Ovary (tissue), 9 donors: ENCODE measurements around the gene SYNGAP1. TPM values are rescaled to one million over a fixed set of nuclear protein-coding genes. Genes with fewer than 3 reads are reported as not detected.

ENCODE experiments used
- DNase-seq, 5 donors: peaks; one replicate each; pipeline ENCODE4 v3.0.0-alpha.2; 2019 to 2020
- H3K27ac ChIP-seq, 2 donors: fragments of 200-600 bp; one replicate each; pipeline versions ENCODE4 v1.5.1 to v1.8.0; 2019 to 2022
- H3K27me3 ChIP-seq: fragments of 200-600 bp; one replicate; pipeline ENCODE4 v1.8.0; 2022
- H3K36me3 ChIP-seq: fragments of 200-600 bp; sonication (generic); one replicate; pipeline ENCODE4 v1.5.1; 2019
- H3K4me1 ChIP-seq: one replicate; pipeline ENCODE4 v1.8.1; 2013; ENCODE audit warnings: mild to moderate bottlenecking, moderate library complexity; ENCODE audit not compliant: insufficient read depth
- H3K4me3 ChIP-seq: fragments of 200-600 bp; sonication (generic); one replicate; pipeline ENCODE4 v1.5.1; 2017
- H3K9me3 ChIP-seq, 2 donors: fragments of 200-600 bp in 1 of 2; sonication (generic) in 1 of 2; one replicate each; pipeline versions ENCODE4 v1.5.1 to v1.8.1; 2013 to 2019; ENCODE audit warnings: mild to moderate bottlenecking in 1 of 2, moderate library complexity in 1 of 2
- EP300 ChIP-seq: sonication (generic); formaldehyde crosslinking; IDR thresholded peaks from one replicate; pipeline ENCODE4 v1.6.1; 2017; ENCODE audit warnings: antibody characterized with exemption
- POLR2A ChIP-seq: fragments of 450-650 bp; IDR thresholded peaks from one replicate; pipeline ENCODE4 v1.6.1; 2017; ENCODE audit warnings: antibody characterized with exemption, mild to moderate bottlenecking, moderate library complexity
- WGBS, 3 donors: extraction: QIAGEN DNeasy Blood & Tissue Kit in 1 of 3; methylation state at CpG; one replicate each; pipeline versions ENCODE4 v1.1.5 to v1.1.7; 2013 to 2017; 5-methylcytosine and 5-hydroxymethylcytosine counted together
- intact Hi-C, 4 donors: fragments of 100-400 bp; cut with DNase I; formaldehyde crosslinking; loops; one replicate each; pipeline versions ENCODE4 v1.11.0 to v1.15.1; 2022 to 2023
- polyA plus RNA-seq, 2 donors: library from polyadenylated mRNA; stranded (reverse); fragments of 200-250 nt in 1 of 2; fragments of 350-450 nt in 1 of 2; fragmentation: Illumina TruSeq in 1 of 2; extraction: RNeasy Lipid Tissue Mini Kit (QIAGEN cat#74804) in 1 of 2; gene quantifications; one replicate each; pipeline ENCODE4 v1.2.3, GENCODE V29; 2013 to 2014
- total RNA-seq, 7 donors: library from RNA; depleted of rRNA in 2 of 7; stranded (reverse); fragments of >200 nt in 2 of 7; fragmentation: NEBNext Ultra II Directional in 3 of 7; extraction: Animal tissue kit (Norgen Biotek cat#: 25700) in 3 of 7; gene quantifications; one replicate each; pipeline versions ENCODE4 v1.1.0 to v1.2.4, GENCODE V29; 2016 to 2023
- TF ChIP-seq, protein P1 (sequence below), 3 donors: fragments of 450-650 bp in 2 of 3; fragments of 200-600 bp in 1 of 3; IDR thresholded peaks; one replicate each; pipeline versions ENCODE4 v1.5.1 to v1.8.0; 2016 to 2022; ENCODE audit warnings: antibody characterized with exemption in 3 of 3, mild to moderate bottlenecking in 1 of 3
- donor health status: DM: no; HTN: no; CAD: no; lungs with moderate emphysema.
- donor health status: DM: no; HTN: no; CAD: no.
- donor health status: Bipolar disorder and iron deficiency.
- donor health status: DM: yes; HTN: yes; CAD: no.
- donor health status: DM: no; HTN: no; CAD: no.
- donor health status: DM: yes; HTN: yes; CAD: no.

The SYNGAP1 gene
- total and polyA plus RNA-seq, 9 donors, result 14.6 to 60.0 (median 33.5) TPM

DNA sequence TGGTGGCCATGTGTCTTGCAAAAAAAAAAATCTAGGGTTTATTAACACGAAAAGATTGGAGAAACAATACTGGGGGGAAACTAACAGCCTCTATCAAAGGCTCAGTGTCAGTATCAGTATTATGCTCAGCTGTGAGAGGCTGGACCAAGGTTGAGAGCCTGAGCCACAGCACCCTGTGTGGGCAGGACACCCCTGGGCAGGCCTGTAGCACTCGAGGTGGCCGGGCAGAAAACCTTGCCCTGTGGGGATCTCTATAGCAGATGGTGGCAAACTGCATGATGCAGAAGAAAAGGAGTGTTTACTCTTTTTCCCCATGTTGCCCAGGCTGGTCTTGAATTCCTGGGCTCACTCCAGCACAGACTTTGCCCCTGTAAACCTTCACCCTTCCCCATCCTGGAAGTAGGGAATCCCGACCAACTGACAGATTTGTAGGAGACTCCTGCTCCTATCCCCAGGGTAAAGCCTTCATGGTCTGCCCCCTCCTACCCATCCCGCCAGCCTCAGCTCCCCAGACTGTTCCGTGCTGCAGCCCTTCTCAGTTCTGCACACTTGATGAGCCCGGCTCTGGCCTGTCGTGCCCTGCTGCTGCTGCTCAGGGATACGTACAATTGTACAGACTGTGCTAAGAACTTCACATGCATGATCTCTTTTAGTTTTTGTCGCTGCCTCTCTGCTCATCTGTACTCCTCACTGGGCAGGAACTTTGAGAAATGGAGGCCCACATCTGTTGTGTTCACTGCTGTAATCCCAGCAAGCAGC, 36.3 kb upstream of the SYNGAP1 start:
- Histone ChIP-seq H3K4me1 (no peaks in the 10 kb centered on the region), H3K9me3 (no peaks in the 10 kb centered on the region), H3K36me3 (no peaks in the 10 kb centered on the region), H3K4me3 (no peak overlapping the region), H3K27ac (no peak overlapping the region), H3K27me3 (no peaks in the 10 kb centered on the region)
- intact Hi-C loops, result no loop called here
- DNase-seq, result no peak
- TF ChIP-seq POLR2A, result no peak
- TF ChIP-seq, protein P1, sequence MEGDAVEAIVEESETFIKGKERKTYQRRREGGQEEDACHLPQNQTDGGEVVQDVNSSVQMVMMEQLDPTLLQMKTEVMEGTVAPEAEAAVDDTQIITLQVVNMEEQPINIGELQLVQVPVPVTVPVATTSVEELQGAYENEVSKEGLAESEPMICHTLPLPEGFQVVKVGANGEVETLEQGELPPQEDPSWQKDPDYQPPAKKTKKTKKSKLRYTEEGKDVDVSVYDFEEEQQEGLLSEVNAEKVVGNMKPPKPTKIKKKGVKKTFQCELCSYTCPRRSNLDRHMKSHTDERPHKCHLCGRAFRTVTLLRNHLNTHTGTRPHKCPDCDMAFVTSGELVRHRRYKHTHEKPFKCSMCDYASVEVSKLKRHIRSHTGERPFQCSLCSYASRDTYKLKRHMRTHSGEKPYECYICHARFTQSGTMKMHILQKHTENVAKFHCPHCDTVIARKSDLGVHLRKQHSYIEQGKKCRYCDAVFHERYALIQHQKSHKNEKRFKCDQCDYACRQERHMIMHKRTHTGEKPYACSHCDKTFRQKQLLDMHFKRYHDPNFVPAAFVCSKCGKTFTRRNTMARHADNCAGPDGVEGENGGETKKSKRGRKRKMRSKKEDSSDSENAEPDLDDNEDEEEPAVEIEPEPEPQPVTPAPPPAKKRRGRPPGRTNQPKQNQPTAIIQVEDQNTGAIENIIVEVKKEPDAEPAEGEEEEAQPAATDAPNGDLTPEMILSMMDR (IDR thresholded peaks at IDR 0.05), result no peak
- no peak for TF ChIP-seq EP300
- 72 to 74% (median 73%) methylated on average over 10 of the region's 10 CpGs for WGBS, 3 donors

DNA sequence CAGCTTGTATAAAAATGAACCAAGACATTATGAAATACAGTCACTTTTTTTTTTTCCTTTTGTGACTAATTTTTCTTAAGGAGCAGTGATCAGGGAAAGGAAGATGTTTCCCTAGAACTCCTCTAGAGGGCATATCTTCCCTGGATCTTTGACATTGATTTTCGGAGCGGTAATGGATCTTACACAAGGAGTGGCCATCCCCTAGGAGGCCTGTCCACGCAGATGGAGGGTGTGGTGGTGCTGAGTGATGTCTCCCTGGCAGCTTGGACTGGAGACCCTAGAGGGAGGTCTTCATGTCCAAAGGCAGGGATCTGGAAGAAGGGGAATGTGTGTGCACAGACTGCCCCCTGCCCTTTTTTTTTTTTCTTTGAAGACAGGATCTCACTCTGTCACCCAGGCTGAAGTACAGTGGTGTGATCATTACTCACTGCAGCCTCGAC, 35.3 kb upstream of the SYNGAP1 start:
- H3K4me1 ChIP-seq, result no peaks in the 10 kb centered on the region
- no peaks in the 10 kb centered on the region for H3K9me3 ChIP-seq
- H3K27me3 ChIP-seq, result no peaks in the 10 kb centered on the region
- TF ChIP-seq EP300 (no peak), POLR2A (no peak)
- TF ChIP-seq, protein P1 (IDR thresholded peaks at IDR 0.05), result no peak
- no peak for DNase-seq
- intact Hi-C loops, result no loop called here
- no peaks in the 10 kb centered on the region for H3K36me3 ChIP-seq
- no peak overlapping the region for H3K4me3 ChIP-seq
- no peak overlapping the region for H3K27ac ChIP-seq
- 15 to 19% (median 17%) methylated on average over 4 of the region's 4 CpGs for WGBS, 3 donors

DNA sequence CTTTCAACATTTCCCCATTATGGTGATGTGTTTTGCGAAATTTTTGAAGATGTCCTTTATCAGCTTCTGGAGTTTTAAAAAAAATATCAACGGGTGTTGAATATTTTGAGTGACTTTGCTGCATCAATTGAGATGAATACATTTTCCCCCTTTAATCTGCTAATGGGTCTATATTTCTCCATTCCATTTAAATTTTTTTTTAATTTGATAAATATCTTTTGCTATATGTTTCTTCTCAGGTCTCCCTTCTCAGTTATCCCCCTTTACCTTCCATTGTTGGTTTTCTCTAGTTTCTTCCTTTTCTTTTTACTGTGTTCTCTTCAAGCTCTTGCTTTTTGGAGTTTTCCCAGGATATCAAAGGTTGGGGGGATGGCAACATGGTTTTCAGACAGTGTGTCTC, 29.7 kb upstream of the SYNGAP1 start:
- Histone ChIP-seq H3K4me3 (no peak overlapping the region), H3K27ac (no peak overlapping the region), H3K27me3 (no peaks in the 10 kb centered on the region), H3K36me3 (no peaks in the 10 kb centered on the region), H3K9me3 (no peaks in the 10 kb centered on the region), H3K4me1 (peaks cover 6% of the 10 kb centered on the region)
- intact Hi-C loops, result loop anchor here in 1 of 4 donors (2.0 kb wide), 1 partner anchor 37 kb away; no protein-coding TSS in a partner anchor
- WGBS, 3 donors, result 86 to 92% (median 86%) methylated on average over 2 of the region's 2 CpGs
- no peak for DNase-seq
- TF ChIP-seq POLR2A (no peak), EP300 (no peak)
- TF ChIP-seq, protein P1 (IDR thresholded peaks at IDR 0.05), result no peak

DNA sequence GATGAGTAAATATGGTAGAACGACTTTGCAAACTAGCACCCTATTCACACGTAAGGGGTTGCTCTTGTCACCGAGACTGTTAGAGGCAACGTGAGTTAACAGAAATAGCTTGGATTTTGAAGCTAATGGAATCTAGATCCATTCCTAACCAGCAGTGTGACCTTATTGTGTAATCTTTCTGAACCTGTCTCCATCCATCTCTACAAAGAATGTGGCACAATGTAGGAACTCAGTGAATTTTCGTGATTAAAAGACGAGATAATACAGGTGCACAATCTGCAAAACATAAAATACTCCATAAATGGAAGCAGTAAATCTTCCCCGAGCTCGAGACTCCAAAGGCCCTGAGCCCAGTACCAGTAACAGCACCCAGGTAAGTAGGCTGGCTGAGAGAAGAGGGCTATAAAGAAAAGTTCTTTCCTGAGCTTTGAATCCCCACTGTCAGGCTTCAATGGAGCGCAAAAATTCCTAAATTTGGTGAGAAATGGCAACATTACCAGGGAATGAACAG, 29.0 kb upstream of the SYNGAP1 start:
- H3K4me1 ChIP-seq, result peaks cover 6% of the 10 kb centered on the region
- 69 to 76% (median 73%) methylated on average over 9 of the region's 9 CpGs for WGBS, 3 donors
- no peaks in the 10 kb centered on the region for H3K9me3 ChIP-seq
- H3K27ac ChIP-seq, result peak overlapping the region; percentile 84 to 90
- no peaks in the 10 kb centered on the region for H3K36me3 ChIP-seq
- DNase-seq, result no peak
- intact Hi-C loops, result loop anchor here in 1 of 4 donors (2.0 kb wide), 1 partner anchor 36 kb away; no protein-coding TSS in a partner anchor
- TF ChIP-seq POLR2A (no peak), EP300 (no peak)
- TF ChIP-seq, protein P1 (IDR thresholded peaks at IDR 0.05), result no peak
- H3K4me3 ChIP-seq, result peak overlapping the region; percentile 23
- no peaks in the 10 kb centered on the region for H3K27me3 ChIP-seq
